Ishikawa (cell line): ENCODE results near the gene CTXN1.

ENCODE experiments used
- CEBPB ChIP-seq: IDR thresholded peaks from 2 replicates; pipeline ENCODE4 v1.6.1; 2012
- EP300 ChIP-seq: IDR thresholded peaks from 2 replicates; pipeline ENCODE4 v1.6.1; 2012; ENCODE audit warnings: borderline replicate concordance
- MAX ChIP-seq: IDR thresholded peaks from 2 replicates; pipeline ENCODE4 v1.6.1; 2012
- REST ChIP-seq: IDR thresholded peaks from 2 replicates; pipeline ENCODE4 v1.6.1; 2012; ENCODE audit warnings: low read depth, mild to moderate bottlenecking
- TCF12 ChIP-seq: IDR thresholded peaks from 2 replicates; pipeline ENCODE4 v1.6.1; 2012; ENCODE audit warnings: low read depth
- YY1 ChIP-seq: IDR thresholded peaks from 2 replicates; pipeline ENCODE4 v1.6.1; 2012; ENCODE audit warnings: low read depth

GRCh38 chr19:7943444-7944176 lies 17.7 kb upstream of the CTXN1 start, which contains the start of gene TIMM44:
- TF ChIP-seq MAX (peak; percentile 97), REST (peak; percentile 44), CEBPB (peak; percentile 95), TCF12 (peak; percentile 67; the same call in 1 of the 2 replicates), EP300 (no peak), YY1 (peak; percentile 97)
